T-helper 1 cell treated with Interleukin-12 subunit alpha and Interleukin-12 subunit beta and Interleukin-4 antibody, amounts not matched to agents 30 ng/mL and 1 ng/mL, for 36 hours (primary cell): ENCODE measurements around the gene PHACTR3. TPM values are rescaled to one million over a fixed set of nuclear protein-coding genes. Genes with fewer than 3 reads are reported as not detected.

Experiments
- intact Hi-C: fragments of 100-400 bp; cut with micrococcal nuclease; formaldehyde crosslinking; loops from one replicate; pipeline ENCODE4 v1.15.1; 2024
- total RNA-seq: library from RNA; stranded (reverse); gene quantifications from 2 replicates; pipeline ENCODE4 v1.2.3, GENCODE V29; 2022

The PHACTR3 gene
- total RNA-seq, 1 donor from 2014 or later, result not detected

DNA sequence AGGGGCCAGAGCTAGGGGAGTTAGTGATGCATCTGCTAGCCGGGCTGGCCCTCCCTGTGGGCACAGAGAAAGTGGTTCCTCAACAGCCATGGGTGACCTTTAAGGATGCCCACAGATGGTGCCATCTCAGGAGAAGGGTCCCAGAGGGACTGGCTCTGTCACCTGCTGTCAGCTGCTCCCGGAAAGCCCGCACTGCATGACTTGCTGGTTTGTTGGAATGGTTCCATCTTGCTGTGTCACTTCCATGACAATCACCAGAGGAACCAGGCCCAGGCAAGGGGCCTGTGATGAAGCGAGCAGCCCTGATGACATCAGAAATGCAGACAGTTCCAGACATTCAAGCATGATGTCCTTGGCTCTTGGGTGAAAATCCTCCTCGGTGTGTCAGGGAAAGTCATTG, 125.2 kb downstream of the PHACTR3 start:
- intact Hi-C loops, result no loop called here

GRCh38 chr20:59730722-59731121, 126.4 kb downstream of the PHACTR3 start:
- intact Hi-C loops, result no loop called here

GRCh38 chr20:59731376-59731775, 127.0 kb downstream of the PHACTR3 start:
- intact Hi-C loops, result no loop called here

DNA sequence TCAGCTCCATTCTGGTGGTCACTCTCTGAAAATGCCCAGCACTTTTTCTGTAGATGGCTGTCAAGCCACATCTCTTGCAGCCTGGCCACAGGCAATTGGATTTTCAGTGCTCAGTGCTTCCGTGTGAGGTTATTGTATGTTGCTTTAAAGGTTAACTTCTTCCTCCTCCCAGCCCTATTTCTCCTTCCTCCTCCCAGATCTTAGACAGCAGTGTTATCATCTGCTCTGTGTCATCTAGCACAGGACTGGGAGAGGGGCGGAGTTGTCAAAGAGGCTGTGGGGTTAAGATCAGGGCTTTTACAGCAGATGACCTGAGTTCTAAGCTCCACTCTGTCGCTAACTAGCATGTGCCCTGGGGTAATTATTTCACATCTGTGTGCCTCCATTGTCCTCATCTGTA, 129.0 kb downstream of the PHACTR3 start:
- intact Hi-C loops, result no loop called here

DNA sequence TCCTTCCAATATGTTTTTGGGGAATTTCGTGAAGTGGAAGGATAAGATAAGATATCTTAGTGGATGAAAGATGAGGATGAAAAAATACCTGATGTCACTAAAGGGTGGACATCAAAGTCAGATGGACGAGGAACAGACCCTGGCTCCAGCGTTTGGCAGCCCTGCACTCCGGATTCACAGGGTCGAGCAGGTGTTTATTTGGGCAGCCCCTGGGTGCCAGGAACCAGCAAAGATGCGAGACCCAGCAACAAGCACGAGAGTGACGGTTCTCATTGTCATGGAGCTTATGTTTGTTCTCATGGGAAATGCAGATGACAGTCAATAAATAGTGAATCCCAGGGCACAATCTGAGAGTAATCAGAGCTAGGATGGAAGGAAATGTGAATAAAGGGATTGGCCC, 131.1 kb downstream of the PHACTR3 start:
- intact Hi-C loops, result no loop called here

DNA sequence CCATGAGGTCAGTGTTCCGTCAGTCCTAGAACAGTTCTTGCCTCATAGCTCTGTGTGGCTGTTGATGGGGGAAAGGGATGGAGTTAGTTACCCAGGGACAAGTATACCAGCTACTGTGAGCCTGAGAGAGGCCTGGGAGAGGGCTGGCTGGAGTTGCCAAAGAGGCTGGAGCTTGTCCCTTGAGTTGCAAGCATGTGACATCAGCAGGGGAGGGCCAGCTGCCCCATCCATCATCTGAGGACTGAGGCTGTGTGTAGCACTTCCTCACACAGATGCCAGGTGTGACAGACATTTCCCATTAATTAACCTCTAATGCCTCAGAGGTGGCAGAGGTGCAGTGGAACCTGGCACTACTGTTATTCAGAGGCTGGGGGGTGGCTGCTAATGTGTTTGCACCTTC, 131.6 kb downstream of the PHACTR3 start:
- intact Hi-C loops, result no loop called here

- intact Hi-C loops, result no loop called here
Observed at GRCh38 chr20:59736366-59736765, 132.0 kb downstream of the PHACTR3 start.

GRCh38 chr20:59737073-59737666, 132.8 kb downstream of the PHACTR3 start:
- intact Hi-C loops, result no loop called here

DNA sequence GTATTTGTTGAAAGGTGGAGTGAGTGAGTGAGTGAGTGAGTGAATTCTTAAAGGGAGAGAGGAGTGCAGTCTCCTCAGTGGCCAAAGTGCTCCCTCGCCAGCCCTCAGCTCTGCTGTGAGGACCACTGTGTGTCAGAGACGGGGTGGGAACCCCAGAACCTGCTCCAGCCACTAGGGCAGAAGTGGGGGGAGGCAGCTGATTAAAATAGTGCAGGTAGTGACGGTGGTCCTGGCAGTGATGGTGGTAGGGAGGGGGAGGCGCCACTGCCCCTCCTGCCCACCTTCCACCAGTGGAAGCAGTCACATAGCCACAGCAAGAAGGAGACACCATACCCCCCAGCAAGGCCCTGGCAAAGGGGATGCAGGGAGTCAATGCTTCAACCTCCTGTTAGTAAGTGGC, 133.5 kb downstream of the PHACTR3 start:
- intact Hi-C loops, result no loop called here

DNA sequence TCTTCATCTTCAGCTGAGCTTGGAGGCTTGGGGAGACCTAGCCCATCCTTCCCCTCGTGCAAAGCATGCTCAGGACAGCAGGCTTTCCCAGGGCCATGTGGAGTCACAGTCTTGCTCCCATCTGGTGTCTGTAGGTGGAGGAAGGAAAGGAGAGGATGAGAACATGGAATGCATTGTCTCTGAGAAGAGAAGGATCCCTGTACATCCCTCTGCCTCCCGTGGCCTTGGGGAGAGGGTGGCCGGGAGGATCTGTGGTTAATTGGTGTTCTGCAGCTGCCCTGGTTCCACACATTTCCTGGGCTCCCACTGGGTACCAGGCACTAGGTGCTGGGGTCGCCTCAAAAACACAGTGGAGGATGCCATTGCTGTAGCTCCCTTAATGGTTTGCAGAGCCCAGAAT, 134.5 kb downstream of the PHACTR3 start:
- intact Hi-C loops, result no loop called here

DNA sequence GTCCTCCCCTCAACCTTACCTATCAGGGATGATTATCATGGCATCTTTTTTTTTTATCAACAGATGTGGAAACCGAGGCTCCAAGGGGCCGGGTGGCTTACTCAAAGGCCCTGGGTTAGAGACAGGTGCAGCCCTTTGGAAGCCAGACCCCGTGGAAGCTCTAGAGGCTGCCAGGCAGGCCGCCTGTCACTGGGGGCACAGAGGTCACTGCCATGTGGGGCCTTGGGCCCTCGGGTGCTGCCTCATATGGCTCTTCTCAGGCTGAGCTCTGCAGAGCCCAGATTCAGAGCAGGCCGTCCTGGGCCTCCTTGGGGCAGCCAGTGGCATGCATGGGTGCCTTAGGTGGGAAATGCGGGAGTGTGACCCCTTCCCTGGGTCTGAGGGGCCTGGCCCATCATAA, 136.3 kb downstream of the PHACTR3 start:
- intact Hi-C loops, result no loop called here

- intact Hi-C loops, result no loop called here
Observed at GRCh38 chr20:59741073-59741472, 136.7 kb downstream of the PHACTR3 start.

DNA sequence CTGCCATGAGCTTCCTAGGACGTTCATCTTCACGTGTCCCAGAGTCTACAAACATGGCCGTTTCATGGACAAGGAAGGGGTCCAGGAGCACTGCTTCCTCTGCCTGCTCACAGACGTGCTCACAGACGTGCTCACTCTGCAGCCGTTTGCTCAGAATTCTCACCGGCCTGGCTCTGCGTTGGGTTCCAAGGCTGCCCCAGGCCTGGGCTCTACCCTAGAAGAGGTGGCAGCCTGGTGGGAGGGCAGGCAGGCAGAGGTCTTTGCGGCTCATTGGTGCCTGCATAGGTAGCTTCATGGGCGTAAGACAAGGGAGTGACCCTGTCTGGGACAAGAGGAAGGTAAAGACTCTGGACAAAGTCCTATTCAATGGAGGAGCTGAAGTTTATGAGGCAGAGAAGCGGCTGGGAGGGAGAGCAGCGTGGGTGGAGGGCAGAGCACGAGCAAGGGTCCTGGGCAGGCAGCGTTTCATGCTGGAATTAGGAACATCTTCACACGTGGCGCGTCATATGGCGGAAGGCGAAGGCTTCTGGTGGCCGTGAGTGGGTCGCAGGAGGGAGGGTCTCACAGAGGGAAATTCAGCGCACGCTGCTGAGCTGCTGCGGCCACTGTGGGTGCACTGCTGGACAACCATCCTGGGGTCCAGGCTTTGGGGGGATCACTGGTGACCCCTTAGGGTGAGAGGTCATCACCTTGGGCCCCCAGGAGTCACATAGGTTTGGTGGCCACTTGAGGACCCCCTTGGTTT, 138.2 kb downstream of the PHACTR3 start:
- intact Hi-C loops, result no loop called here

DNA sequence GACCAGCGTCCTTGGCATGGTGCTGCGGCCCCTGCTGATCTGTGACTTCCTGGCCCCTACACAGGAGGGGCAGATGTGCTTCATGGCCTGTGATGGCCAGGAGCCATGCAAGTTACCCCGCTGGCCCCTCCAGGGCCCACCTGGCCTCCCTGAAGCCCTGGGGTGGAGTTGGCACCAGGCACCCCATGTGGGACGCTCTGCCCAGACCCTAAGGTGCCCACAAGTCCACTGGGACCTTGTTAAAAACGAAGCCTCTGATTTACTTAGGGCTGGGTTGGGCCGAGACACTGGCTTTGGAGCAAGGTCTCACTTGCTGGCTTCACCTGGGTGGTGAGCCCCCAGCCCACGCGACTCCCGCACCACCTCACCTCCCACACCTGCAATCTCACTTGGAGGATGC, 139.0 kb downstream of the PHACTR3 start:
- intact Hi-C loops, result no loop called here

DNA sequence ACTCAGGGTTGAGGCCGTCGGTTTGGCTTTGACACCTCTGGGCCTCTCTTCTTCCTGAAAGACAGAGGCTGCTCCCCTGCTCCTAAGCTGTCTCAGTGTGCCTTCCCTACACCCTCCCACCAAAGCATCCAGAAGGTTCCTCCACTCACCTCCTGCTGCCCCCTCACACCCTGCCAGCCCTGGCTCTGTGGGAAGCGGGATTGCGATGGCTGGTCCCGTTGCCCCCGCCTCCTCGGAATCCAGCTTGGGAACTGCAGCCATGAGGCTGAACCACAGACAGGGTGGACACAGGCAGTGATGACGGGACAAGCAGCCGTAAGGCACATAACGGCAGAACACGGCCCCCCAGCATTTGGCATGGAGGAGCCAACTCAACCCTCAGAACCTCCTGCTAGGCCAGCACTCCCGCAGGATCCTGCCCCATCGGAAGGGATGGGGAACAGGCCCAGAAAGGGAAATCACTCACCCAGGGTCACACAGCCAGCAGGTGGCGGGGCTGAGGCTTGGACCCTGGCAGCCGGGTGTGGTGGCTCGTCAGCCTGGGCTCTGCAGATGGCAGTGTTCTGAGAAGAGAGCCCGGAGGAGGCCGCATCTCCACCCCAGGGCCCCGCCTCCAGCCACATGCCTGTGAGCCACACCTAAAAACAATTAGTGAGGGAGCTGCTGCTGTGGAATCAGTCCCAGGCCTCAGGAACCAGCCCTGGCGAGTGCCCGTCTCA, 139.6 kb downstream of the PHACTR3 start:
- intact Hi-C loops, result no loop called here

DNA sequence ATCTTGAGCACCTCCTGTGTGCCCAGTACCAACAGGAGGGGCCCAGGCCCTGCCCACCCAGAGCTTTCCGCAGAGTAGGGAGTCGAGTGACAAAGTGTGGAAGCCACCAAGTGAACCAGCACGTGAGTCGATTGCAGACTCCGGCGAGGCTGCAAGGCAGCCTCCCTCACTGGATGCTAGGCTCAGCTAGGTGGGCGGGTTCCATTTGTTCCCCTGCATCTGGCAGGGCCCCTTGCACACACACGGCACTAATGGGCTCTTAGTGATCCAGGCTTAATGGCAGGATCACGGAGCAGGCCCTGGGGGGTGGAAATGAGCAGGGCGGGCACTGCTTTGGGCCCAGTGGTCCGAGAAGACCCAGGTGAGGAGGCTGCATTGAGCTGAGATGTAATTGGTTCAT, 140.4 kb downstream of the PHACTR3 start:
- intact Hi-C loops, result no loop called here

DNA sequence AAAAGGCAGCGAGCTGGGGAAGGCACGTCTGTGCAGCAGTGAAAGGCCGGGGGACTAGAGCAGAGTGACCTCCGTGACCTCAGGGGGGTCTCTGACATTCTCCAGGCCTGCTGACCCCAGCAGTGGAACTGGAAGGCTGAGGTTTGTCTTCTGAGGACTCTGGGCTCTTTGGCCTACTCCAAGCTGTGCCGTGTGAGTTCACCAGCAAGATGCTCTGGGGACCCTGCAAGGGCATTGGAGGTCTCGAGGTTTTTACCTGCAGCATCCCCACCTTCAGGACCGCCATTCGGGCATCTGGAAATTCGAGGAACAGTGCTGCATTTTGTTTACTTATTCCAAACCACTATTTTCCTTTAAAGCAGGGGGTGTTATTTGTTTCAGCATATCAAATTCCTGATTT, 140.9 kb downstream of the PHACTR3 start:
- intact Hi-C loops, result no loop called here

DNA sequence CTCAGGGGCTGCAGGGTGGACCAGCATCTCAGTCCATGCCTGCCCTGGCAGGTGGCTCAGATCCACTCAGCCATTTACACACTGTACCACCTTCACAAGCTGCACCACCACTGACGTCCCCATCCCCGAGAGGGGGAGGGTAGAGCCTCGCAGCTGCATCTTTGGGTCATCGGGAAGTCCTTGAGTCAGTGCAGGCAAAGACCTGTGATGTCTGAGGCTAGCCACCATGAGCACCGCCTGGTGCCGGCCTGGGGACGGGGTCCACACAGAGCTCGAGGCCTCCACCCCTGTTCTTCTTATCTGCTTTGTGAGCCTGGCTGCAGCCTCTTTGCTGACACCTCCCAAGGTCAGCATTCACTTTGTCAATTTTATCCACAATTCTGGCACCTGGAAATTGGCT, 141.4 kb downstream of the PHACTR3 start:
- intact Hi-C loops, result no loop called here

DNA sequence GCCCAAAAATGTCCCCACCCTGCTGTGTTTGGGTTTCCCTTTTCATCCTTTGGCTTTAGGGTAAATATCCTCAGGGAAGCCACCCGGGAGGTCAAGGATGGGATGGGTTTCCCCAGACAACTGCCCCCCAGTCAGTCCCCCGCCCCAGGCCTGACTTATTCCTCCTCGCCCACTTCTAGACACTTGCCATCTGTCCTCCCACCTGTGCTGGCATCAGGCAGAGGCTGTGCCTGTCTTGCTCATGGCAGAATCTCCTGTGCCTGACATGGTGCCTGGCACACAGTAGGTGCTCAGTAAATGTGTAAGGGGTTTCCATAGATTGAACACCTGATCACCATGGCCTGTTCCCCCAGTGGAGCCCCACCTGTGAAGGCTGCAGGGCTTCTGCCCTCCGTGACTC, 141.8 kb downstream of the PHACTR3 start:
- intact Hi-C loops, result no loop called here

GRCh38 chr20:59747671-59748515, 143.6 kb downstream of the PHACTR3 start:
- intact Hi-C loops, result no loop called here

DNA sequence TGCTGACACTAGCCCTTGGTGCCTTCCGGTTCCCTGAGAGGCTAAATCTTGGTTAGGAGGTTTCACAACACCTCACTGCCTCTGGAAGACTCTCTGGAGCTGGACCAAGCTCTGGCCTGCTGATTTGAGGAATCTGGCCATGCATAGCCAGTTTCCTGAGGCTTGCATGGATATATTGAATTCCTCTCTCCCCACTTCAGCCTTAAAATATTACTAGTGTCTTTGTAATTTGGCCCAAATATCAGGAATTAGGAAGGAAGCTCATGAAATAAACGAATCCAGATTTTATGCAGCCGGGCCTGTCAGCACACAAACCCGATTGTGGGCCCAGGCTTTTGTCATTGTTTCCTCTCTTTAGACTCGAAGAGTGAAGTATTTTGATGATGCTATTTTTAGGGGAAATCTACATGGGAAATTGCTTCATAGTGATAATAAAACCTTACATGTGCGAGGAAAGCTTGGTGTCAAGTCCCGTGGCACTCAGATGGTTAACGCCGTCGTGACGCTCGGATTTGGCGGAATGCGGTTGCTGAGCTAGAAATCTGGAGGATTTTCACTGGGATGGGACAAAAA, 144.4 kb downstream of the PHACTR3 start:
- intact Hi-C loops, result no loop called here
